Neural progenitor cell (in vitro differentiated cells): Measurements from ENCODE around the gene UBB. TPM values are rescaled to one million over a fixed set of nuclear protein-coding genes. Genes with fewer than 3 reads are reported as not detected.
"Not testable (repeated sequence)": the region's sequence is repeated elsewhere in the genome, so short reads cannot be mapped to it uniquely, and the experiment has no call there.

Source experiments
- DNase-seq: peaks from one replicate; pipeline ENCODE4 v3.0.0-alpha.2; 2016; ENCODE audit warnings: low spot score
- H2AFZ ChIP-seq: fragments of 200-600 bp; sonication (generic); replicated peaks from 2 replicates; pipeline ENCODE4 v1.6.1; 2016; ENCODE audit warnings: antibody characterized with exemption
- H3F3A ChIP-seq: fragments of 200-600 bp; sonication (generic); 2 replicates; pipeline ENCODE4 v1.6.1; 2016; ENCODE audit warnings: antibody characterized with exemption, low read depth
- H3K27ac ChIP-seq: fragments of 200-600 bp; sonication (generic); 2 replicates; pipeline ENCODE4 v1.5.1; 2016; ENCODE audit warnings: mild to moderate bottlenecking
- H3K27me3 ChIP-seq: fragments of 200-600 bp; sonication (generic); 2 replicates; pipeline ENCODE4 v1.6.1; 2016; ENCODE audit warnings: mild to moderate bottlenecking, moderate library complexity
- H3K36me3 ChIP-seq: fragments of 200-600 bp; sonication (generic); 2 replicates; pipeline ENCODE4 v1.5.1; 2016
- H3K4me1 ChIP-seq: fragments of 200-600 bp; sonication (generic); 2 replicates; pipeline ENCODE4 v1.6.1; 2016; ENCODE audit warnings: mixed run types
- H3K4me2 ChIP-seq: fragments of 200-600 bp; sonication (generic); 2 replicates; pipeline ENCODE4 v1.6.1; 2016
- H3K4me3 ChIP-seq: fragments of 200-600 bp; sonication (generic); 2 replicates; pipeline ENCODE4 v1.5.1; 2016
- H3K79me2 ChIP-seq: fragments of 200-600 bp; sonication (generic); 2 replicates; pipeline ENCODE4 v1.6.1; 2016; ENCODE audit warnings: low read depth
- H3K9ac ChIP-seq: fragments of 200-600 bp; sonication (generic); 2 replicates; pipeline ENCODE4 v1.6.1; 2016
- H3K9me3 ChIP-seq: fragments of 200-600 bp; sonication (generic); 2 replicates; pipeline ENCODE4 v1.5.1; 2016; ENCODE audit warnings: low read depth
- H4K20me1 ChIP-seq: fragments of 200-600 bp; sonication (generic); 2 replicates; pipeline ENCODE4 v1.6.1; 2016; ENCODE audit warnings: low read depth
- H3K27ac Mint-ChIP-seq: 3 replicates; pipeline ENCODE4 v1.8.0; 2021; ENCODE audit warnings: mixed read lengths
- H3K27me3 Mint-ChIP-seq: 2 replicates; pipeline ENCODE4 v1.8.0; 2022; ENCODE audit warnings: low read depth, mild to moderate bottlenecking, inconsistent platforms, moderate library complexity, mixed read lengths; ENCODE audit not compliant: insufficient read depth
- H3K36me3 Mint-ChIP-seq: 3 replicates; pipeline ENCODE4 v1.8.0; 2021; ENCODE audit warnings: mixed read lengths
- H3K4me1 Mint-ChIP-seq: 3 replicates; pipeline ENCODE4 v1.8.0; 2021; ENCODE audit warnings: mixed read lengths
- H3K4me3 Mint-ChIP-seq: 3 replicates; pipeline ENCODE4 v1.8.0; 2021; ENCODE audit warnings: mild to moderate bottlenecking, moderate library complexity, mixed read lengths
- H3K9me3 Mint-ChIP-seq: 3 replicates; pipeline ENCODE4 v1.8.0; 2020; ENCODE audit warnings: mixed read lengths
- CTCF ChIP-seq: fragments of 200-600 bp; sonication (generic); IDR thresholded peaks from 2 replicates; pipeline ENCODE4 v1.5.1; 2017; ENCODE audit warnings: antibody characterized with exemption, mild to moderate bottlenecking
- EZH2 ChIP-seq: fragments of 200-600 bp; sonication (generic); IDR thresholded peaks from 2 replicates; pipeline ENCODE4 v1.6.1; 2017; ENCODE audit warnings: antibody characterized with exemption, mild to moderate bottlenecking, moderate library complexity
- EZH2phosphoT487 ChIP-seq: fragments of 200-600 bp; sonication (generic); IDR thresholded peaks from 2 replicates; pipeline ENCODE4 v1.6.1; 2017; ENCODE audit warnings: antibody characterized with exemption
- total RNA-seq: library from RNA; depleted of rRNA; stranded (reverse); fragments of >200 nt; gene quantifications from 2 replicates; pipeline ENCODE4 v1.2.3, GENCODE V29; 2015; ENCODE audit warnings: low replicate concordance

The UBB gene
- total RNA-seq, 1 donor from 2014 or later, result 1,249 TPM

GRCh38 chr17:16396693-16397092 lies 15.8 kb downstream of the UBB start:
- H3K27ac Mint-ChIP-seq, H3K27ac ChIP-seq: not testable (repeated sequence)

GRCh38 chr17:16398270-16399267 lies 17.7 kb downstream of the UBB start:
- no peak overlapping the region for H3K9ac ChIP-seq
- Mint-ChIP-seq H3K9me3 (no peaks in the 10 kb centered on the region), H3K4me3 (no peak overlapping the region), H3K4me1 (peaks cover 2% of the 10 kb centered on the region), H3K36me3 (no peaks in the 10 kb centered on the region), H3K27me3 (no peaks in the 10 kb centered on the region), H3K27ac (no peak overlapping the region)
- H3K27ac ChIP-seq, result no peak overlapping the region
- peaks cover 5% of the 10 kb centered on the region for H3F3A ChIP-seq
- no peaks in the 10 kb centered on the region for H3K36me3 ChIP-seq
- H3K9me3 ChIP-seq, result no peaks in the 10 kb centered on the region
- H3K4me3 ChIP-seq, result no peak overlapping the region
- no peaks in the 10 kb centered on the region for H4K20me1 ChIP-seq
- H2AFZ ChIP-seq, result no peak overlapping the region
- H3K79me2 ChIP-seq, result no peaks in the 10 kb centered on the region
- no peaks in the 10 kb centered on the region for H3K4me1 ChIP-seq
- TF ChIP-seq CTCF (no peak), EZH2phosphoT487 (no peak), EZH2 (no peak)
- H3K27me3 ChIP-seq, result no peaks in the 10 kb centered on the region
- no peak for DNase-seq
- no peak overlapping the region for H3K4me2 ChIP-seq

More at GRCh38 chr17:16396693-16397092, 15.8 kb downstream of the UBB start:
- not testable (repeated sequence) for DNase-seq, H3K4me2 ChIP-seq, H3K27me3 ChIP-seq, H3K36me3 Mint-ChIP-seq, H3K4me3 ChIP-seq, H3K4me1 ChIP-seq, H2AFZ ChIP-seq, H4K20me1 ChIP-seq, H3K4me1 Mint-ChIP-seq, H3F3A ChIP-seq, H3K79me2 ChIP-seq, H3K9me3 ChIP-seq, H3K36me3 ChIP-seq, H3K4me3 Mint-ChIP-seq, H3K9me3 Mint-ChIP-seq, H3K9ac ChIP-seq, H3K27me3 Mint-ChIP-seq

- not testable (repeated sequence) for H3K36me3 ChIP-seq, H3K27ac Mint-ChIP-seq, H2AFZ ChIP-seq, H3K9me3 Mint-ChIP-seq, H3K27ac ChIP-seq, H4K20me1 ChIP-seq, H3K4me1 ChIP-seq, H3K4me2 ChIP-seq, H3K27me3 Mint-ChIP-seq, H3K27me3 ChIP-seq, H3K4me3 ChIP-seq, H3K4me3 Mint-ChIP-seq, H3K9me3 ChIP-seq, DNase-seq, H3K9ac ChIP-seq, H3K79me2 ChIP-seq, H3K36me3 Mint-ChIP-seq
- peaks cover 12% of the 10 kb centered on the region for H3K4me1 Mint-ChIP-seq
- H3F3A ChIP-seq, result peaks cover 23% of the 10 kb centered on the region
Measured at GRCh38 chr17:16403847-16404246, 23.0 kb downstream of the UBB start.

GRCh38 chr17:16406742-16407674 lies 26.1 kb downstream of the UBB start:
- H3K4me1 ChIP-seq, result peaks cover 4% of the 10 kb centered on the region
- Mint-ChIP-seq H3K36me3 (no peaks in the 10 kb centered on the region), H3K4me3 (peak overlapping the region; percentile 81), H3K27me3 (peaks cover 5% of the 10 kb centered on the region), H3K4me1 (peaks cover 12% of the 10 kb centered on the region), H3K9me3 (no peaks in the 10 kb centered on the region), H3K27ac (no peak overlapping the region)
- no peak overlapping the region for H3K27ac ChIP-seq
- peak overlapping the region; percentile 57 for H3K4me3 ChIP-seq
- H4K20me1 ChIP-seq, result no peaks in the 10 kb centered on the region
- peak; percentile 89 for DNase-seq
- peak overlapping the region; percentile 80 for H3K4me2 ChIP-seq
- no peaks in the 10 kb centered on the region for H3K27me3 ChIP-seq
- no peaks in the 10 kb centered on the region for H3K79me2 ChIP-seq
- H3F3A ChIP-seq, result peaks cover 23% of the 10 kb centered on the region
- no peaks in the 10 kb centered on the region for H3K9me3 ChIP-seq
- peak; percentile 50 for TF ChIP-seq CTCF
- no peak for TF ChIP-seq EZH2phosphoT487
- H3K36me3 ChIP-seq, result no peaks in the 10 kb centered on the region
- no peak overlapping the region for H3K9ac ChIP-seq
- peak overlapping the region; percentile 89 for H2AFZ ChIP-seq
